Measurements from ENCODE around the gene MTHFD1L. TPM values are rescaled to one million over a fixed set of nuclear protein-coding genes. Genes with fewer than 3 reads are reported as not detected.

Gene MTHFD1L
- total RNA-seq, 5 donors from 2014 or later (not counting 1 experiment from before 2014, with no cell fraction given) = 9.3 to 34.2 (median 26.7) TPM

DNA sequence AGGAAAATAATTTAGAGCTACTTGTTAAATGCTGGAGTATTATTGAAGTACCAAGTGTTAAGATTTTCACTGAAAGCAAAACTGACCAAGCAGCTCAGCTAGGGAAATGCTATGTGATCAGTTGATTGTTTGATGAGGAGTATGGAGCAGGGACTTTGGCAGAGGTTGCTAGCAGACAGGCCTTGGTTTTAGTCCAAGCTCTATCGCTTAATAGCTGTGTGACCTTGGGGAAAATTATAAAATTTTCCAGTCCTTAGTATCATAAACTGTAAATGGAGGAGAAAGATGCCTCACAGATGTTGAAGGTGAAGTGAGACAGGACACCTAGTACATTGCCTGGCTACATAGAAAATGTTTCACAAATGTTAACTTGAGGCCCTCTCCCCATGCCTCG is 136.6 kb downstream of the MTHFD1L start:
- no peak overlapping the region for H3K4me3 ChIP-seq (ENCODE audit: control insufficient read depth in 1 of 2, extremely low read depth in 1 of 2, low read length in 1 of 2)
- no peaks in the 10 kb centered on the region for H3K27me3 Mint-ChIP-seq
- ChIA-PET CTCF (interaction anchor here in 1 of 2 donors (0.7 kb wide), 1 partner anchor 12 kb away, joined by 3 read pairs; no protein-coding TSS in a partner anchor), POLR2A (no interaction called here)
- WGBS (ENCODE audit: insufficient coverage) = 91% methylated on average over 1 of the region's 2 CpGs
- peaks cover 0 to 14% of the 10 kb centered on the region in 2 experiments for H3K4me1 ChIP-seq (ENCODE audit: control insufficient read depth in 1 of 2, extremely low read depth in 1 of 2, insufficient read depth in 2 of 2, low read length in 2 of 2)
- H3K36me3 Mint-ChIP-seq = peaks cover 2% of the 10 kb centered on the region
- H3K9me3 ChIP-seq = no peaks in the 10 kb centered on the region
- no peak for ATAC-seq (replicated peaks in 1 of 4)
- no peak for DNase-seq
- H3K4me1 Mint-ChIP-seq = peaks cover 6 to 28% (median 16%) of the 10 kb centered on the region in 3 donors
- H3K4me3 Mint-ChIP-seq = no peak overlapping the region
- no peaks in the 10 kb centered on the region for H3K36me3 ChIP-seq (ENCODE audit: control insufficient read depth in 2 of 2, extremely low read depth in 1 of 2, insufficient read depth in 1 of 2, low read length in 1 of 2)
- H3K27me3 ChIP-seq (replicated peaks in 1 of 2; ENCODE audit: control insufficient read depth in 2 of 2, extremely low read depth in 1 of 2, insufficient read depth in 2 of 2, low read length in 1 of 2) = no peaks in the 10 kb centered on the region
- H3K27ac ChIP-seq (ENCODE audit: low read length) = no peak overlapping the region
- H3K9me3 Mint-ChIP-seq = no peaks in the 10 kb centered on the region
- no peak overlapping the region for H3K27ac Mint-ChIP-seq

DNA sequence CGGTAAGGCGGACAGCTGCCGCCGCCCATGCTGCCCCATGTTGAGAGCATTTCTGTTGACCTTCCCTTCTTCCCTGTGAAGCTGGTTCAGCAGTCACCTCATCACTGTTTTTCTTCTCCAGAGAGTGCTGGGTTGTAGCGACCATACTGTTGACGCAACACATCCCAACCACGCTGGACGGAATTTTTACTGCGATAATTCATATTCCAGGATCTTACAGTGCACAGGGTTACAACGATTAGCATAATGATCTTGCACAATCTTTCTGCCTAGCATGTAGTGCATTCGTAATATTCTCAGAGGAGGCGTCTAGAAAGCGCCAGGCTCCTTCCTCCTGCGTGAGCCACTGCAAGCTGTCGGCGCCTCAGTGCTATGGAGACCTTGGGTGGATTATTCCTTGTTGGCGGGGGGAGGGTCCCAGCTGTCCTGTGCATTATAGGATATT is 137.0 kb downstream of the MTHFD1L start:
- peaks cover 0 to 16% of the 10 kb centered on the region in 2 experiments for H3K4me1 ChIP-seq (ENCODE audit: control insufficient read depth in 1 of 2, extremely low read depth in 1 of 2, insufficient read depth in 2 of 2, low read length in 2 of 2)
- no peak overlapping the region for H3K27ac ChIP-seq (ENCODE audit: low read length)
- no peak overlapping the region for H3K4me3 ChIP-seq (ENCODE audit: control insufficient read depth in 1 of 2, extremely low read depth in 1 of 2, low read length in 1 of 2)
- peaks cover 2% of the 10 kb centered on the region for H3K36me3 Mint-ChIP-seq
- no peaks in the 10 kb centered on the region for H3K36me3 ChIP-seq (ENCODE audit: control insufficient read depth in 2 of 2, extremely low read depth in 1 of 2, insufficient read depth in 1 of 2, low read length in 1 of 2)
- peaks cover 6 to 33% (median 16%) of the 10 kb centered on the region in 3 donors for H3K4me1 Mint-ChIP-seq
- 97% methylated on average over 12 of the region's 17 CpGs for WGBS (ENCODE audit: insufficient coverage)
- ChIA-PET CTCF (interaction anchor here in 1 of 2 donors (0.7 kb wide), 1 partner anchor 12 kb away, joined by 3 read pairs; no protein-coding TSS in a partner anchor), POLR2A (no interaction called here)
- ATAC-seq (replicated peaks in 1 of 4) = no peak
- no peaks in the 10 kb centered on the region for H3K27me3 ChIP-seq (replicated peaks in 1 of 2; ENCODE audit: control insufficient read depth in 2 of 2, extremely low read depth in 1 of 2, insufficient read depth in 2 of 2, low read length in 1 of 2)
- no peaks in the 10 kb centered on the region for H3K9me3 ChIP-seq
- DNase-seq = no peak
- no peaks in the 10 kb centered on the region for H3K9me3 Mint-ChIP-seq
- no peak overlapping the region for H3K4me3 Mint-ChIP-seq
- no peaks in the 10 kb centered on the region for H3K27me3 Mint-ChIP-seq
- no peak overlapping the region for H3K27ac Mint-ChIP-seq

DNA sequence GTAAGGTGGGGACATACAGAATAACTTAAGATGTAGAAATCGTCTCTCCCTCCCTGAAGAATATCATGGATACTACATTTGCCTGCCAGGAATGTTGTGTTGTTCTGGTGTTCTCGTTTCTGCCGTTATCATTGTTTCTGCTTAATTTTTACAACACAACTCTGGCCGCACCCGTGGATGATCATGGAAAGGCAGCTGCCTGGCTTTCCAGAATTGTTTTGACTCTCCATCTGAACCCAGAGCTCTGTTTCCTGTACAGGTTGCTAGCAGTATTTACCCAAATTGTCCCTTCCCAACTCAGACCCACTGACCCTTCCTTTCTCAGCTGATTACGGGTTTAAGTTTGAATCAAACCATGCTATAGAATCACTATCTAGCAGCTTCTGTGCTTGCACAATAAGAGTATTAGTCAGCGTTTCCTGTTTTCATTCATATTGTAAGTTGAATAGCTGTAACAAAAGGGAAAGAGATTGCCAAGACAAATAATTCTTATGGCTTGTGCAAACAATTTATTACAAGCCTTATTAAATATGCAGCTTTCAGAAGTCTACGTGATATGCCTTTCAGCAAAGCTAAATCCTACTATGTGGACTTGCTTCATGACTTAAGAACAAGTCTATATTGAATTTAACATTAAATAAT is 139.0 kb downstream of the MTHFD1L start:
- no peaks in the 10 kb centered on the region for H3K9me3 ChIP-seq
- DNase-seq (no peak), ATAC-seq (replicated peaks in 1 of 4) (peak in 2 of 4 experiments; percentile 49 to 67)
- Mint-ChIP-seq H3K4me1 (peaks cover 6 to 36% (median 16%) of the 10 kb centered on the region in 3 donors), H3K36me3 (no peaks in the 10 kb centered on the region), H3K4me3 (no peak overlapping the region), H3K27me3 (no peaks in the 10 kb centered on the region), H3K9me3 (no peaks in the 10 kb centered on the region), H3K27ac (peak overlapping the region in 1 of 2 donors; percentile 84)
- H3K27me3 ChIP-seq (replicated peaks in 1 of 2; ENCODE audit: control insufficient read depth in 2 of 2, extremely low read depth in 1 of 2, insufficient read depth in 2 of 2, low read length in 1 of 2) = no peaks in the 10 kb centered on the region
- H3K4me3 ChIP-seq (ENCODE audit: control insufficient read depth in 1 of 2, extremely low read depth in 1 of 2, low read length in 1 of 2) = no peak overlapping the region
- H3K27ac ChIP-seq (ENCODE audit: low read length) = no peak overlapping the region
- CTCF ChIA-PET = interaction anchor here (0.6 to 3.4 kb wide), 3 partner anchors 10 to 19 kb away, joined by 4 to 14 read pairs (median 9); no protein-coding TSS in a partner anchor
- 81% methylated on average over 2 of the region's 8 CpGs for WGBS (ENCODE audit: insufficient coverage)
- H3K4me1 ChIP-seq (ENCODE audit: control insufficient read depth in 1 of 2, extremely low read depth in 1 of 2, insufficient read depth in 2 of 2, low read length in 2 of 2) = peaks cover 0 to 16% of the 10 kb centered on the region in 2 experiments
- no peaks in the 10 kb centered on the region for H3K36me3 ChIP-seq (ENCODE audit: control insufficient read depth in 2 of 2, extremely low read depth in 1 of 2, insufficient read depth in 1 of 2, low read length in 1 of 2)
- POLR2A ChIA-PET = interaction anchor here in 1 of 2 donors (0.6 kb wide), 1 partner anchor 72 kb away, joined by 5 read pairs; no protein-coding TSS in a partner anchor

DNA sequence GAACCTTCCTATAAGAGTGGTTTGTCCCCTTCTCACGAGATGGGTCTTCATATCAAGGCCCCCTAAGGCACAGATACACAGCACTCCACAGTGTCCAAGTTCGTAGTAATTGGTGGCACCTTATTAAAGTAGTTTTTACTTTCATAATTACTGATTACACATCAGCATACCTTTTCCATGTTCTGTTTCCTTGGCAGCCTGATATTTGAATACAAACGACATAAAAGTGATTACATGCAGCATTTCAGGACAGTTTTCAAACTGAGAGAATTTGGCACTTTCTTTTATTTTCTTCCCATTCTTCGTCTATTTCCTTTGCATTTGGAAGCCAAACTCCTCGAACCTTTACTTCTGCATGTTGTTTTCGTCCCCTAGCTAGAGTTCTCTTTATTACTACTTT is 139.7 kb downstream of the MTHFD1L start:
- WGBS (ENCODE audit: insufficient coverage) = 96% methylated on average over 3 of the region's 6 CpGs
- no peak overlapping the region for H3K4me3 ChIP-seq (ENCODE audit: control insufficient read depth in 1 of 2, extremely low read depth in 1 of 2, low read length in 1 of 2)
- peak overlapping the region in 1 of 2 donors; percentile 76 for H3K27ac Mint-ChIP-seq
- no peaks in the 10 kb centered on the region for H3K27me3 ChIP-seq (replicated peaks in 1 of 2; ENCODE audit: control insufficient read depth in 2 of 2, extremely low read depth in 1 of 2, insufficient read depth in 2 of 2, low read length in 1 of 2)
- POLR2A ChIA-PET = no interaction called here
- H3K4me1 ChIP-seq (ENCODE audit: control insufficient read depth in 1 of 2, extremely low read depth in 1 of 2, insufficient read depth in 2 of 2, low read length in 2 of 2) = peaks cover 0 to 16% of the 10 kb centered on the region in 2 experiments
- no peaks in the 10 kb centered on the region for H3K27me3 Mint-ChIP-seq
- no peaks in the 10 kb centered on the region for H3K9me3 Mint-ChIP-seq
- no peak overlapping the region for H3K4me3 Mint-ChIP-seq
- H3K36me3 Mint-ChIP-seq = no peaks in the 10 kb centered on the region
- H3K4me1 Mint-ChIP-seq = peaks cover 6 to 36% (median 16%) of the 10 kb centered on the region in 3 donors
- ATAC-seq (replicated peaks in 1 of 4) (no peak), DNase-seq (no peak)
- no peaks in the 10 kb centered on the region for H3K36me3 ChIP-seq (ENCODE audit: control insufficient read depth in 2 of 2, extremely low read depth in 1 of 2, insufficient read depth in 1 of 2, low read length in 1 of 2)
- CTCF ChIA-PET = interaction anchor here (0.6 to 3.4 kb wide), 4 partner anchors 9 to 20 kb away, joined by 3 to 14 read pairs (median 6); no protein-coding TSS in a partner anchor
- no peak overlapping the region for H3K27ac ChIP-seq (ENCODE audit: low read length)
- H3K9me3 ChIP-seq = no peaks in the 10 kb centered on the region

DNA sequence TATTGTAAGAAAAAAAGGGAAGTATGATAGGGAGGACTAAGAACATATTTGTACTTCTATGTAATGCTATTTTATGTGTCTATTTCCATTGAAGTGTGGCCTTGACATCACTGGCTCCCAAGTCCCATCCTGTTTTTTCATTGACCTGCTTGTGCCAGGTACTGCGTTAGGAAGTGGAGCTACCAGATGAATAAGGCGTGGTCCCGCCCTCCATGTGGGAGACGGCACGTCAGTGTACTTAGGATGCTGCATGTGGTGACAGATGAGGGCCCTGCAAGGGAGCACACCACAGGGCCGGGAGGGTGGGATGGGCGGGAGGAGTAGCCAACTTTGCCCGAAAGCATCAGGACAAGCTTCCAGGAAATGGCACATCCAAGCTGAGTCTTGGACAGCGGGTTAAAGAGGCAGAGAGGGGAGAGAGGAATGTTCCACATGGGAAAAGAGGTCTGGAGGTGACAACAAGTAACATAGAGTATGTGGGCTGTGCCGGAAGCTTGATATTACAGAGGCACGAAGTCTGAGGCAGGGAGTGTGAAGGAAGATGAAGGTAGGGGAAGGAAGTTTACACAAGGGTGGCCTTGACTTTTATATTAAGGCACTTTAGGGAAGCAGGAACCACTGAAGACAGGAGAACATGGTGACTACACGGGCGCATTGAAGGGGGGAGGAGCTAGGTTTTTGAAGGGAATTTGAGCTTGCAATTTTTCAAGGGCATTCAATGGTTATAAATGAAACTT is 140.6 kb downstream of the MTHFD1L start:
- no peak overlapping the region for H3K27ac ChIP-seq (ENCODE audit: low read length)
- no peak overlapping the region for H3K4me3 Mint-ChIP-seq
- 95% methylated on average over 13 of the region's 13 CpGs for WGBS (ENCODE audit: insufficient coverage)
- H3K27me3 Mint-ChIP-seq = no peaks in the 10 kb centered on the region
- ChIA-PET CTCF (interaction anchor here (0.6 to 3.4 kb wide), 5 partner anchors 8 to 187 kb away, joined by 3 to 14 read pairs (median 3); no protein-coding TSS in a partner anchor), POLR2A (no interaction called here)
- peaks cover 0 to 16% of the 10 kb centered on the region in 2 experiments for H3K4me1 ChIP-seq (ENCODE audit: control insufficient read depth in 1 of 2, extremely low read depth in 1 of 2, insufficient read depth in 2 of 2, low read length in 2 of 2)
- H3K9me3 Mint-ChIP-seq = no peaks in the 10 kb centered on the region
- H3K9me3 ChIP-seq = no peaks in the 10 kb centered on the region
- ATAC-seq (replicated peaks in 1 of 4) (peak in 1 of 4 experiments; percentile 80), DNase-seq (peak in 1 of 35 experiments; percentile 14)
- H3K27me3 ChIP-seq (replicated peaks in 1 of 2; ENCODE audit: control insufficient read depth in 2 of 2, extremely low read depth in 1 of 2, insufficient read depth in 2 of 2, low read length in 1 of 2) = no peaks in the 10 kb centered on the region
- H3K27ac Mint-ChIP-seq = peak overlapping the region in 1 of 2 donors; percentile 88
- H3K36me3 Mint-ChIP-seq = no peaks in the 10 kb centered on the region
- H3K4me3 ChIP-seq (ENCODE audit: control insufficient read depth in 1 of 2, extremely low read depth in 1 of 2, low read length in 1 of 2) = no peak overlapping the region
- peaks cover 0 to under 1% of the 10 kb centered on the region in 2 donors for H3K36me3 ChIP-seq (ENCODE audit: control insufficient read depth in 2 of 2, extremely low read depth in 1 of 2, insufficient read depth in 1 of 2, low read length in 1 of 2)
- H3K4me1 Mint-ChIP-seq = peaks cover 6 to 36% (median 16%) of the 10 kb centered on the region in 3 donors

DNA sequence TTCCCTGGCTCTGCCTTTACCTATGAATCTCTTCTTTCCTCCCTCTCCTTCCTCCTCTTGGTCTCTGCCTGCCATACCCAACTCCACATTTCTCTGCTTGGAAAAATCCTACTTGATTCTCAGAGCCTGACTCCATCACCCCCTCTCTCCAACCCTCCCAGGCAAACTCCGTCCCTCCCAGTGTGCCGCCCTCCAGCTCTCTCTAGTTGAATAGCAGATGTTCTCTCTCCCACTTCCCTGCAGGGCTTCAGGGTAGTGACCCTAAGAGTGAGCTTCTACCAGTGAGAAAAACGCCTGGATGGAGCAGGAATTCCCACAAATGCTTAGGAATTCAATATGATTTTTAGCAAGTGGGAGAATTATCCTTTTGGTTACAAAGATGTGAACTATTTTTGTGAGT is 141.6 kb downstream of the MTHFD1L start:
- Mint-ChIP-seq H3K36me3 (no peaks in the 10 kb centered on the region), H3K9me3 (no peaks in the 10 kb centered on the region), H3K4me3 (no peak overlapping the region), H3K27ac (peak overlapping the region in 1 of 2 donors; percentile 88), H3K4me1 (peaks cover 6 to 36% (median 16%) of the 10 kb centered on the region in 3 donors), H3K27me3 (no peaks in the 10 kb centered on the region)
- 100% methylated on average over 2 of the region's 3 CpGs for WGBS (ENCODE audit: insufficient coverage)
- no peaks in the 10 kb centered on the region for H3K27me3 ChIP-seq (replicated peaks in 1 of 2; ENCODE audit: control insufficient read depth in 2 of 2, extremely low read depth in 1 of 2, insufficient read depth in 2 of 2, low read length in 1 of 2)
- H3K36me3 ChIP-seq (ENCODE audit: control insufficient read depth in 2 of 2, extremely low read depth in 1 of 2, insufficient read depth in 1 of 2, low read length in 1 of 2) = peaks cover 0 to 3% of the 10 kb centered on the region in 2 donors
- no peak for DNase-seq
- no peak overlapping the region for H3K4me3 ChIP-seq (ENCODE audit: control insufficient read depth in 1 of 2, extremely low read depth in 1 of 2, low read length in 1 of 2)
- H3K9me3 ChIP-seq = no peaks in the 10 kb centered on the region
- H3K4me1 ChIP-seq (ENCODE audit: control insufficient read depth in 1 of 2, extremely low read depth in 1 of 2, insufficient read depth in 2 of 2, low read length in 2 of 2) = peaks cover 0 to 16% of the 10 kb centered on the region in 2 experiments
- ChIA-PET CTCF (interaction anchor here in 1 of 2 donors (0.8 kb wide), 1 partner anchor 21 kb away, joined by 3 read pairs; no protein-coding TSS in a partner anchor), POLR2A (no interaction called here)
- H3K27ac ChIP-seq (ENCODE audit: low read length) = no peak overlapping the region
- ATAC-seq (replicated peaks in 1 of 4) = no peak
